ENCODE measurements around the gene BCAR1.
"Not testable (repeated sequence)": the region's sequence is repeated elsewhere in the genome, so short reads cannot be mapped to it uniquely, and the experiment has no call there.

Gene BCAR1

DNA sequence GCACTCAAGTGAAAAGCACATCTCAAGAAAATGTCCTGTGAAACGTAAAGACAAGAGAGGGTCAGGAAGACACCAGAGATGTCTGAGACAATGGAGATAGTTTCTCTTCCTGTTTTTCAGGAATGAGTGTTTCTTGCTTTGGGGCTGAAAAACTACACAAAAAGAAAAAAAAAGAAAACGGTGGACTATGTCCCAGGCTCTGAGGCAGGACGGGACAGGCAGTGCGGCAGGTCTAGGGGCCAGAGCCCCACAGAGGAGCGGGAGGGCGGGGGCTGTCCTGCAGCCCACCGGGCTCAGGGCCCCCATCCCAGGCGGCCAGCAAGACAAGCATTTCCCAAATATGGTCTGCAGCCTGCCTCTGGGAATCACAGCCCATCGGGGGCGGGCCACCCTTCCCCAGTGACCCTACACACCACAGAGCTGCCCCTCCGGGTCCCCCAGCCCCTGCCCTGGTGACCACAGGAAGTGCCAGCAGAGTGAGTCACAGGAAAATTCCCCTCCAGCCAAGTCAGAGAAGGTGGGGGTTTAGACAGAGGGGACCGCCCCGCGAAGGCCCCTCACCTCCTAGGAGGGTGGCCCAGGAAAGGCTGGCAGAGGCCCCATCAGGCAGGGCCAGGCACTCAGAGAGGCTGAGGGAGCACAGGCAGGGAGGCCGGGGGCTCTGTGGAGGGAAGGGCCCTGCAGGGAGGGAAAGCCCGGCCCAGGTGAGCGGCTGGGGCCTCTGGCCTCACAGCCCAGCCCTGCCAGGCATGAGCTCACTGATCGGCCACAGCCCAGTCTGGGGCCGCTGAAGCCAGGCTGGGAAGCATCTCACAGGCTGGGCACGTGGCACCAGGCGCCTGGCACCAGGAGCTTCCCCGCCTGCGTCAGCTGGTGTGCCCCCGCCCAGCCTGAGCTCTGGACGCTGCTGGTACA lies 6.3 kb downstream of the BCAR1 start:
- peak overlapping the region; percentile 84 for H3K56ac ChIP-seq (ENCODE audit: low read length)
- H3K4me2 ChIP-seq (ENCODE audit: low read length) = no peak overlapping the region
- H3K27me3 ChIP-seq (ENCODE audit: insufficient read depth, low read length, poor library complexity) = no peaks in the 10 kb centered on the region
- H2BK5ac ChIP-seq (ENCODE audit: low read length) = peak overlapping the region; percentile 80
- H3K9ac ChIP-seq (ENCODE audit: low read length) = peak overlapping the region; percentile 59
- H3K36me3 ChIP-seq (ENCODE audit: control insufficient read depth, insufficient read depth, low read length) = peaks cover 7% of the 10 kb centered on the region
- H3K4me3 ChIP-seq (ENCODE audit: low read length) = no peak overlapping the region
- peaks cover 89% of the 10 kb centered on the region for H3K79me2 ChIP-seq (ENCODE audit: control insufficient read depth, insufficient read depth, low read length)
- H3K27ac ChIP-seq (ENCODE audit: low read depth, low read length) = peak overlapping the region; percentile 92
- no peak overlapping the region for H4K5ac ChIP-seq (ENCODE audit: low read length)
- H4K8ac ChIP-seq (ENCODE audit: low read depth, low read length) = no peak overlapping the region
- H3K4ac ChIP-seq (ENCODE audit: low read depth, low read length) = peak overlapping the region; percentile 31
- peak overlapping the region; percentile 39 for H3K18ac ChIP-seq (ENCODE audit: low read length)
- peak overlapping the region; percentile 82 for H2AK5ac ChIP-seq (ENCODE audit: low read length)
- H2BK15ac ChIP-seq (replicated peaks; ENCODE audit: low read depth) = no peak overlapping the region
- peaks cover 18% of the 10 kb centered on the region for H3K4me1 ChIP-seq (ENCODE audit: control insufficient read depth, low read depth, low read length)
- H3K79me1 ChIP-seq (ENCODE audit: low read length) = peaks cover 29% of the 10 kb centered on the region
- peak; percentile 98 for DNase-seq
- no CpG with 5 or more reads among the region's 25 CpGs for WGBS (ENCODE audit: extremely low coverage, insufficient coverage, low lambda C conversion rate)
- peak overlapping the region; percentile 10 for H2BK120ac ChIP-seq (ENCODE audit: low read depth, low read length)
- peak overlapping the region; percentile 56 for H3K23ac ChIP-seq (ENCODE audit: low read length)

DNA sequence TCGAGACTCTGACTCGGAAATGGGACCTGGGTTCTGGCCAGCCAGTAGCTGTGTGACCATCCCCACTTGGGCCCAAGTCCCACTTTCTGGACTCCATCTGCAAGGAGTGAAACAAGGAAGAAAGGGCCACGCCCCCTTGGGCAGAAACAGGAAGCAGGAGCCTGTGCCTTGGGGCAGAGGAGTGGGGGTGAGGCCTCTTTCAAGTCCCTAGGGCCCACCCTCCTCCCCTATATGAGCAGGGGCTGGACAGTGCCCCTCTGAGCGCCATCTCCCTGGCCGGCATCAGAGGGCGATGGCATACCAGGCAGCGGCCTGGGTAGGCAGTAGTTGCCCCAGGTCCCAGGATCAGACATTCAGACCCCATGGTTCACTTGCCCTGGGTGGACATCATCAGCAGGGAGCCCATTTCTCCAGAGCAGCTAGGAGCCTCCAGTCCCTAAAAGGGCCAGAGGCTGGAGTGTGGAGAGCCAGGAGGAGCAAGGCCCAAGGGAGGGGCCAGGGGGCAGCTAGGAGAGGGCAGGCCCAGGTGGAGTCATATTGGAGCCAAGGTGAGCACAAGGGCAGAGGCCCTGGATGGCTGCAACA lies 7.1 kb downstream of the BCAR1 start:
- H3K27ac ChIP-seq (ENCODE audit: low read depth, low read length) = peak overlapping the region; percentile 92
- no peaks in the 10 kb centered on the region for H3K27me3 ChIP-seq (ENCODE audit: insufficient read depth, low read length, poor library complexity)
- H2BK15ac ChIP-seq (replicated peaks; ENCODE audit: low read depth) = no peak overlapping the region
- H3K4me3 ChIP-seq (ENCODE audit: low read length) = no peak overlapping the region
- no CpG with 5 or more reads among the region's 7 CpGs for WGBS (ENCODE audit: extremely low coverage, insufficient coverage, low lambda C conversion rate)
- peak overlapping the region; percentile 31 for H3K4ac ChIP-seq (ENCODE audit: low read depth, low read length)
- peaks cover 30% of the 10 kb centered on the region for H3K79me1 ChIP-seq (ENCODE audit: low read length)
- H2AK5ac ChIP-seq (ENCODE audit: low read length) = peak overlapping the region; percentile 82
- peak overlapping the region; percentile 97 for H3K23ac ChIP-seq (ENCODE audit: low read length)
- peak overlapping the region; percentile 59 for H3K9ac ChIP-seq (ENCODE audit: low read length)
- peaks cover 89% of the 10 kb centered on the region for H3K79me2 ChIP-seq (ENCODE audit: control insufficient read depth, insufficient read depth, low read length)
- peaks cover 16% of the 10 kb centered on the region for H3K4me1 ChIP-seq (ENCODE audit: control insufficient read depth, low read depth, low read length)
- no peak overlapping the region for H4K8ac ChIP-seq (ENCODE audit: low read depth, low read length)
- peak overlapping the region; percentile 31 for H3K18ac ChIP-seq (ENCODE audit: low read length)
- peaks cover 7% of the 10 kb centered on the region for H3K36me3 ChIP-seq (ENCODE audit: control insufficient read depth, insufficient read depth, low read length)
- peak overlapping the region; percentile 80 for H2BK5ac ChIP-seq (ENCODE audit: low read length)
- peak overlapping the region; percentile 81 for H3K56ac ChIP-seq (ENCODE audit: low read length)
- DNase-seq = no peak
- no peak overlapping the region for H2BK120ac ChIP-seq (ENCODE audit: low read depth, low read length)
- H3K4me2 ChIP-seq (ENCODE audit: low read length) = no peak overlapping the region
- H4K5ac ChIP-seq (ENCODE audit: low read length) = no peak overlapping the region

DNA sequence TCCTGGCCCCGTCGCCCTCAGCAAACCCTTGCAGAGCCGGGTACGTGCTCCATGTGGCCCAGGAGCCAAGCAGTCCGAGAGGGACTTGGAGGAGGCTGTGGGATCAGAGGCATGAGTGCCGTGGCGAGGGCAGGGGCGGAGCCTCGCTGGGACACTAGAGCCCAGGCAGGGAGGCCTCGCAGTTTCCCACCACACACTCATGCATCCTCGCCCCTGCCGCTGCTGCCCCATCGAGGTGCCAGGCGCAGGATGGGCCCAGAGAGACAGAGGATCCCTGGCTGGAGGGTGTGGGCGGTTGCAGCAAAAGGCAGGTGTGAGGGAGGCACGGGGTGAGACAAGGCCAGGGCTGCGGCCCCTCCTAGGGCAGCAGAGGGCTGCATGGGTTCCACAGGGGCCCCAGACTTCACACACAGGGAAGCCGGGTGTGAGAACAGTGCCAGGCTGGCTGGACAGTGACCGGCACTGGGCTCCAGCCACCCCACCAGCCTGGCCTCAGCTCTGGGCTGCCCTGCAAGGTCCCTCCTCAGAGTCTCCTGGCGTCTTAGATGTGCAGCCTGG lies 7.7 kb downstream of the BCAR1 start:
- peaks cover 7% of the 10 kb centered on the region for H3K36me3 ChIP-seq (ENCODE audit: control insufficient read depth, insufficient read depth, low read length)
- H3K4me2 ChIP-seq (ENCODE audit: low read length) = no peak overlapping the region
- H3K18ac ChIP-seq (ENCODE audit: low read length) = peak overlapping the region; percentile 31
- H2BK120ac ChIP-seq (ENCODE audit: low read depth, low read length) = no peak overlapping the region
- peaks cover 16% of the 10 kb centered on the region for H3K4me1 ChIP-seq (ENCODE audit: control insufficient read depth, low read depth, low read length)
- no CpG with 5 or more reads among the region's 20 CpGs for WGBS (ENCODE audit: extremely low coverage, insufficient coverage, low lambda C conversion rate)
- H2AK5ac ChIP-seq (ENCODE audit: low read length) = no peak overlapping the region
- no peak overlapping the region for H4K5ac ChIP-seq (ENCODE audit: low read length)
- no peak overlapping the region for H4K8ac ChIP-seq (ENCODE audit: low read depth, low read length)
- H3K9ac ChIP-seq (ENCODE audit: low read length) = peak overlapping the region; percentile 24
- no peak for DNase-seq
- peaks cover 28% of the 10 kb centered on the region for H3K79me1 ChIP-seq (ENCODE audit: low read length)
- H3K4ac ChIP-seq (ENCODE audit: low read depth, low read length) = no peak overlapping the region
- no peaks in the 10 kb centered on the region for H3K27me3 ChIP-seq (ENCODE audit: insufficient read depth, low read length, poor library complexity)
- peaks cover 89% of the 10 kb centered on the region for H3K79me2 ChIP-seq (ENCODE audit: control insufficient read depth, insufficient read depth, low read length)
- H2BK5ac ChIP-seq (ENCODE audit: low read length) = no peak overlapping the region
- no peak overlapping the region for H2BK15ac ChIP-seq (replicated peaks; ENCODE audit: low read depth)
- H3K4me3 ChIP-seq (ENCODE audit: low read length) = no peak overlapping the region
- H3K56ac ChIP-seq (ENCODE audit: low read length) = peak overlapping the region; percentile 81
- peak overlapping the region; percentile 24 for H3K23ac ChIP-seq (ENCODE audit: low read length)
- no peak overlapping the region for H3K27ac ChIP-seq (ENCODE audit: low read depth, low read length)

DNA sequence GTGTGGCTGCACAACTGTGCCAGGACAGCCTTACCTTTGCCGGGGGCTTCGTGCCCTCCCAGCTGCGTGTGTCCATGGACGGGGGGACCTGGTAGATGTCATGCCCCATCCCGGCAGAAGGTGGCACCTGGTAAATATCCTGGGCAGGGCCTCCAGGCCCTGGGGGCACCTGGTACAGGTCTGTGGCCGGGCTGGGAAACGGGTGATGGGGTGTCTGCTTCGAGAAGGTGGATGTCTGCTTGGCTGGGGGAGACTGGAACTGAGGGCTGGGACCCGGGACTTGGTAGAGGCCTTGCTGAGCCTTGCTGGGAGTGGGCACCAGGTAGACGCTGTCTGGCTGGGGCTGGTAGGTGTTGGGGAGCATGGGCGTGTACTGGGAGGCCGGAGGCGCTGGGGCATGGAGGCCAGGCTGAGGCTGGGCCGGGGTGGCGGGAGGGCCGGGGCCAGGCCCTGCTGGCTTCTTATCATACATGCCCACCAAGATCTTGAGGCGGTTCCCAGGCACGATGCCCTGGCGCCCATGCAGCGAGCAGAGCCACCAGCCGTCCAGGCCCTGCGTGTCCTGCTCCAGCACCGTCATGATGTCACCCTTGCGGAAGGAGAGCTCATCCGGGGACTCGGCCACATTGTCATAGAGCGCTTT lies 8.9 kb downstream of the BCAR1 start:
- H2BK15ac ChIP-seq (replicated peaks; ENCODE audit: low read depth); H3K27me3 ChIP-seq (ENCODE audit: insufficient read depth, low read length, poor library complexity); H3K4me3 ChIP-seq (ENCODE audit: low read length); H3K4me2 ChIP-seq (ENCODE audit: low read length); H3K4ac ChIP-seq (ENCODE audit: low read depth, low read length); H3K27ac ChIP-seq (ENCODE audit: low read depth, low read length); H4K5ac ChIP-seq (ENCODE audit: low read length); H4K8ac ChIP-seq (ENCODE audit: low read depth, low read length); H2BK5ac ChIP-seq (ENCODE audit: low read length); H3K56ac ChIP-seq (ENCODE audit: low read length); H3K36me3 ChIP-seq (ENCODE audit: control insufficient read depth, insufficient read depth, low read length); H3K18ac ChIP-seq (ENCODE audit: low read length); H2AK5ac ChIP-seq (ENCODE audit: low read length); H3K23ac ChIP-seq (ENCODE audit: low read length); DNase-seq; H3K9ac ChIP-seq (ENCODE audit: low read length); H2BK120ac ChIP-seq (ENCODE audit: low read depth, low read length): not testable (repeated sequence)
- H3K79me1 ChIP-seq (ENCODE audit: low read length) = peaks cover 27% of the 10 kb centered on the region
- H3K79me2 ChIP-seq (ENCODE audit: control insufficient read depth, insufficient read depth, low read length) = peaks cover 84% of the 10 kb centered on the region
- H3K4me1 ChIP-seq (ENCODE audit: control insufficient read depth, low read depth, low read length) = peaks cover 16% of the 10 kb centered on the region
- WGBS (ENCODE audit: extremely low coverage, insufficient coverage, low lambda C conversion rate) = no CpG with 5 or more reads among the region's 27 CpGs

DNA sequence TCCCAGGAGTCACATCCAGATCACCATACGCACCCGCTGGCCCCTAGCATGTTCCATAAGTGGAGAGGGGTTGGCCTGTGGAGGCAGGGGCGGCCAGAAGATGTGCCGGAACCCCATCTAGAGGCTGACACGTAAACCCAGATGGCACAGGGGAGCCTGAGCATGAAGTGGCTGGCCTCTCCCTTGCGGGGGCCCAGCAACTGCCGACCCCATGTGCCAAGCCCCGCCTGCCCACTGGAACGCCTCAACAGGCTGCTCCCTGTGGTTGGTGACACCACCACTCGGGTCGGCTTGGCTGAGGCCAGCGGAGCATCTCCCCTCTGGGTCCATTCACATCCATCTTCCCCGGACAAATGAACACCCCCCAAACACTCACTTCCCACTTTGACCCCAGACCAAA lies 9.5 kb downstream of the BCAR1 start:
- Histone ChIP-seq H2BK120ac (ENCODE audit: low read depth, low read length) (no peak overlapping the region), H3K79me2 (ENCODE audit: control insufficient read depth, insufficient read depth, low read length) (peaks cover 78% of the 10 kb centered on the region), H3K56ac (ENCODE audit: low read length) (no peak overlapping the region), H4K5ac (ENCODE audit: low read length) (no peak overlapping the region), H3K18ac (ENCODE audit: low read length) (no peak overlapping the region), H2AK5ac (ENCODE audit: low read length) (no peak overlapping the region), H3K4me2 (ENCODE audit: low read length) (no peak overlapping the region), H3K27ac (ENCODE audit: low read depth, low read length) (no peak overlapping the region), H3K4me3 (ENCODE audit: low read length) (no peak overlapping the region), H2BK15ac (replicated peaks; ENCODE audit: low read depth) (no peak overlapping the region), H3K9ac (ENCODE audit: low read length) (no peak overlapping the region), H3K4ac (ENCODE audit: low read depth, low read length) (no peak overlapping the region), H2BK5ac (ENCODE audit: low read length) (no peak overlapping the region), H3K23ac (ENCODE audit: low read length) (no peak overlapping the region), H3K36me3 (ENCODE audit: control insufficient read depth, insufficient read depth, low read length) (peaks cover 7% of the 10 kb centered on the region), H3K4me1 (ENCODE audit: control insufficient read depth, low read depth, low read length) (peaks cover 13% of the 10 kb centered on the region), H3K27me3 (ENCODE audit: insufficient read depth, low read length, poor library complexity) (no peaks in the 10 kb centered on the region), H4K8ac (ENCODE audit: low read depth, low read length) (no peak overlapping the region), H3K79me1 (ENCODE audit: low read length) (peaks cover 26% of the 10 kb centered on the region)
- no CpG with 5 or more reads among the region's 13 CpGs for WGBS (ENCODE audit: extremely low coverage, insufficient coverage, low lambda C conversion rate)
- no peak for DNase-seq
